GM21528 (cell line): ENCODE measurements around the gene CUL2.
"Not testable (repeated sequence)": the region's sequence is repeated elsewhere in the genome, so short reads cannot be mapped to it uniquely, and the experiment has no call there.

Source experiments
- ATAC-seq: cut with Tn5 transposase; IDR thresholded peaks from one replicate; pipeline ENCODE4 v1.9.1; 2021; ENCODE audit warnings: mild to moderate bottlenecking, moderate library complexity; ENCODE audit not compliant: unreplicated experiment, low FRiP score

The CUL2 gene

GRCh38 chr10:35080261-35080660 lies 9.9 kb downstream of the CUL2 start:
- not testable (repeated sequence) for ATAC-seq

- no peak for ATAC-seq
These were observed 10.4 kb downstream of the CUL2 start for GRCh38 chr10:35079763-35080162.

- ATAC-seq: no peak
These were observed 10.9 kb downstream of the CUL2 start for GRCh38 chr10:35079265-35079664.

GRCh38 chr10:35075228-35075627 lies 14.9 kb downstream of the CUL2 start:
- no peak for ATAC-seq

- ATAC-seq: no peak
These were observed 15.9 kb downstream of the CUL2 start for GRCh38 chr10:35074266-35074665.

GRCh38 chr10:35070521-35070920 lies 19.6 kb downstream of the CUL2 start:
- ATAC-seq: no peak

- ATAC-seq: no peak
These were observed 26.2 kb downstream of the CUL2 start for GRCh38 chr10:35063837-35064454.

- no peak for ATAC-seq
These were observed 30.7 kb downstream of the CUL2 start for GRCh38 chr10:35059481-35059880.

- no peak for ATAC-seq
These were observed 31.5 kb downstream of the CUL2 start for GRCh38 chr10:35058686-35059085.

GRCh38 chr10:35058134-35058533 lies 32.0 kb downstream of the CUL2 start:
- no peak for ATAC-seq

GRCh38 chr10:35056686-35057085 lies 33.5 kb downstream of the CUL2 start:
- ATAC-seq: no peak

GRCh38 chr10:35056133-35056532 lies 34.0 kb downstream of the CUL2 start:
- no peak for ATAC-seq

GRCh38 chr10:35050568-35050967 lies 39.6 kb downstream of the CUL2 start:
- ATAC-seq: no peak

GRCh38 chr10:35046074-35046473 lies 44.1 kb downstream of the CUL2 start:
- no peak for ATAC-seq

- not testable (repeated sequence) for ATAC-seq
These were observed 44.9 kb downstream of the CUL2 start for GRCh38 chr10:35045275-35045674.

- no peak for ATAC-seq
These were observed 46.3 kb downstream of the CUL2 start for GRCh38 chr10:35043796-35044344.

GRCh38 chr10:35042783-35043182 lies 47.4 kb downstream of the CUL2 start:
- ATAC-seq: no peak

- ATAC-seq: no peak
These were observed 48.6 kb downstream of the CUL2 start for GRCh38 chr10:35041502-35041879.

GRCh38 chr10:35040760-35041501 lies 49.2 kb downstream of the CUL2 start:
- ATAC-seq: no peak

- ATAC-seq: no peak
These were observed 53.0 kb downstream of the CUL2 start for GRCh38 chr10:35037104-35037503.

- ATAC-seq: no peak
These were observed 54.5 kb downstream of the CUL2 start for GRCh38 chr10:35035606-35036005.

GRCh38 chr10:35027567-35027966 lies 62.6 kb downstream of the CUL2 start:
- ATAC-seq: no peak
